ENCODE data around the gene EDA2R.

DNA sequence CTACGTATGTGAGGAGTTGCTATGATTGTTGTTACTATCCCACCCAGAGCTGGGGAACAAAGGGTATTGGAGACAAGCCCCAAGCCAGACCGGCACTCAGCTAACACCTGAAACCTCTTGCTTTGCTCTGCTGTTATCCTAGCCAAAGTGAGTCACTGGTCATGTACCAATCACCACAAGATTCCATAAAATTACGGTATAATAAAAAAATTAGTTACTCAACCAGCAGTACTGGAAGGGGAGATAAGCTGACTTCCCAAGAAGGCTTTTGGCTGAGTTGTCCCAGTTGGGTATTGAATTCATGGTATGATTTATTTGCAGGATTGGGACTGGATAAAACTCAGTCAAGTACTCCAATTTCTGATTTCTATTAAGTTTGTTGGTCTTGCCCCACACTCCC is 5.3 kb downstream of the EDA2R start:
- TF ChIP-seq, protein P1, sequence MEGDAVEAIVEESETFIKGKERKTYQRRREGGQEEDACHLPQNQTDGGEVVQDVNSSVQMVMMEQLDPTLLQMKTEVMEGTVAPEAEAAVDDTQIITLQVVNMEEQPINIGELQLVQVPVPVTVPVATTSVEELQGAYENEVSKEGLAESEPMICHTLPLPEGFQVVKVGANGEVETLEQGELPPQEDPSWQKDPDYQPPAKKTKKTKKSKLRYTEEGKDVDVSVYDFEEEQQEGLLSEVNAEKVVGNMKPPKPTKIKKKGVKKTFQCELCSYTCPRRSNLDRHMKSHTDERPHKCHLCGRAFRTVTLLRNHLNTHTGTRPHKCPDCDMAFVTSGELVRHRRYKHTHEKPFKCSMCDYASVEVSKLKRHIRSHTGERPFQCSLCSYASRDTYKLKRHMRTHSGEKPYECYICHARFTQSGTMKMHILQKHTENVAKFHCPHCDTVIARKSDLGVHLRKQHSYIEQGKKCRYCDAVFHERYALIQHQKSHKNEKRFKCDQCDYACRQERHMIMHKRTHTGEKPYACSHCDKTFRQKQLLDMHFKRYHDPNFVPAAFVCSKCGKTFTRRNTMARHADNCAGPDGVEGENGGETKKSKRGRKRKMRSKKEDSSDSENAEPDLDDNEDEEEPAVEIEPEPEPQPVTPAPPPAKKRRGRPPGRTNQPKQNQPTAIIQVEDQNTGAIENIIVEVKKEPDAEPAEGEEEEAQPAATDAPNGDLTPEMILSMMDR (IDR thresholded peaks at IDR 0.05), result no peak
- no peak for TF ChIP-seq EZH2 (IDR thresholded peaks at IDR 0.05)
- TF ChIP-seq EZH2phosphoT487 (IDR thresholded peaks at IDR 0.05), result no peak

All from neural progenitor cell (in vitro differentiated cells).